HG02610 (cell line): ENCODE results near the gene BABAM2.
"Not testable (repeated sequence)": the region's sequence is repeated elsewhere in the genome, so short reads cannot be mapped to it uniquely, and the experiment has no call there.

Source experiments
- ATAC-seq: cut with Tn5 transposase; IDR thresholded peaks from one replicate; pipeline ENCODE4 v1.9.1; 2021; ENCODE audit warnings: mild to moderate bottlenecking, moderate library complexity; ENCODE audit not compliant: unreplicated experiment

Gene BABAM2

GRCh38 chr2:28011322-28011737 is 120.8 kb downstream of the BABAM2 start:
- no peak for ATAC-seq

GRCh38 chr2:28018474-28018873 is 127.9 kb downstream of the BABAM2 start:
- ATAC-seq = not testable (repeated sequence)

GRCh38 chr2:28019521-28019920 is 129.0 kb downstream of the BABAM2 start:
- ATAC-seq = not testable (repeated sequence)

GRCh38 chr2:28021898-28022297 is 131.4 kb downstream of the BABAM2 start:
- no peak for ATAC-seq

GRCh38 chr2:28025123-28025522 is 134.6 kb downstream of the BABAM2 start:
- ATAC-seq = no peak

GRCh38 chr2:28026230-28026629 is 135.7 kb downstream of the BABAM2 start:
- ATAC-seq = not testable (repeated sequence)

GRCh38 chr2:28028025-28028424 is 137.5 kb downstream of the BABAM2 start:
- no peak for ATAC-seq

GRCh38 chr2:28030600-28030999 is 140.1 kb downstream of the BABAM2 start:
- no peak for ATAC-seq

- ATAC-seq = no peak
These were observed 142.3 kb downstream of the BABAM2 start for GRCh38 chr2:28032816-28033215.

- ATAC-seq = no peak
These were observed 144.2 kb downstream of the BABAM2 start for GRCh38 chr2:28034696-28035095.

GRCh38 chr2:28035163-28035690 is 144.7 kb downstream of the BABAM2 start:
- ATAC-seq = no peak

GRCh38 chr2:28035816-28036215 is 145.3 kb downstream of the BABAM2 start:
- ATAC-seq = no peak

GRCh38 chr2:28036307-28036706 is 145.8 kb downstream of the BABAM2 start:
- ATAC-seq = no peak

GRCh38 chr2:28038722-28039121 is 148.2 kb downstream of the BABAM2 start:
- no peak for ATAC-seq

GRCh38 chr2:28045676-28046351 is 155.3 kb downstream of the BABAM2 start:
- ATAC-seq = no peak

GRCh38 chr2:28046921-28047320 is 156.4 kb downstream of the BABAM2 start:
- no peak for ATAC-seq

GRCh38 chr2:28047681-28048080 is 157.2 kb downstream of the BABAM2 start:
- ATAC-seq = no peak

GRCh38 chr2:28048341-28048740 is 157.8 kb downstream of the BABAM2 start:
- ATAC-seq = no peak

- ATAC-seq = no peak
These were observed 158.9 kb downstream of the BABAM2 start for GRCh38 chr2:28049416-28049815.

GRCh38 chr2:28049899-28050298 is 159.4 kb downstream of the BABAM2 start:
- ATAC-seq = no peak

- ATAC-seq = no peak
These were observed 162.2 kb downstream of the BABAM2 start for GRCh38 chr2:28052691-28053090.

GRCh38 chr2:28053597-28053996 is 163.1 kb downstream of the BABAM2 start:
- ATAC-seq = no peak

GRCh38 chr2:28054916-28055315 is 164.4 kb downstream of the BABAM2 start:
- no peak for ATAC-seq
